Measurements from ENCODE around the gene CYP1A2. TPM values are rescaled to one million over a fixed set of nuclear protein-coding genes. Genes with fewer than 3 reads are reported as not detected.

Gene CYP1A2
- total RNA-seq, 1 experiment from 2014 or later, result not detected

DNA sequence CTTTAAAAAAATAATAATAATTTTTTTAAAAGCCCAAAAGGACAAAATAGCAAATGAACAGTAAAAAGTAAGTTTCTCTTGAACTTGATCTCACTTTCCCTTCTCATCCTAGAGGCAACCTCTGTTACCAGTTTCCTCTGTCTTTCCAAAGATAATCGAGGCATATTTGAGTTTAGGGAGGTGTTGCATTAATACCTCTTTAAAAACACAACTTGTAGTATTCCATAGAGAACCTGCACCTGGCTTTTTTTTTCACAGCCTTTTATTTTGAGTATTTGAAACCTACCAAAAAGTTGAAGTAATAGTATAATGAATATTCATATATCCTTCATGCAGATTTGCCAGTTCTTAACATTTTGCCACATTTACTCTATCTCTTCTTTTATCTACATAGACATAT, 42.4 kb downstream of the CYP1A2 start:
- TF ChIP-seq, protein P1, sequence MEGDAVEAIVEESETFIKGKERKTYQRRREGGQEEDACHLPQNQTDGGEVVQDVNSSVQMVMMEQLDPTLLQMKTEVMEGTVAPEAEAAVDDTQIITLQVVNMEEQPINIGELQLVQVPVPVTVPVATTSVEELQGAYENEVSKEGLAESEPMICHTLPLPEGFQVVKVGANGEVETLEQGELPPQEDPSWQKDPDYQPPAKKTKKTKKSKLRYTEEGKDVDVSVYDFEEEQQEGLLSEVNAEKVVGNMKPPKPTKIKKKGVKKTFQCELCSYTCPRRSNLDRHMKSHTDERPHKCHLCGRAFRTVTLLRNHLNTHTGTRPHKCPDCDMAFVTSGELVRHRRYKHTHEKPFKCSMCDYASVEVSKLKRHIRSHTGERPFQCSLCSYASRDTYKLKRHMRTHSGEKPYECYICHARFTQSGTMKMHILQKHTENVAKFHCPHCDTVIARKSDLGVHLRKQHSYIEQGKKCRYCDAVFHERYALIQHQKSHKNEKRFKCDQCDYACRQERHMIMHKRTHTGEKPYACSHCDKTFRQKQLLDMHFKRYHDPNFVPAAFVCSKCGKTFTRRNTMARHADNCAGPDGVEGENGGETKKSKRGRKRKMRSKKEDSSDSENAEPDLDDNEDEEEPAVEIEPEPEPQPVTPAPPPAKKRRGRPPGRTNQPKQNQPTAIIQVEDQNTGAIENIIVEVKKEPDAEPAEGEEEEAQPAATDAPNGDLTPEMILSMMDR (IDR thresholded peaks at IDR 0.05; ENCODE audit: unreplicated experiment), result no peak
- peak overlapping the region; percentile 28 for H3K27ac Mint-ChIP-seq (ENCODE audit: low read depth, unreplicated experiment)
- intact Hi-C loops (cut with micrococcal nuclease), result no loop called here
- BruUV-seq (replicated peaks), result no TSS peak
- no peaks in the 10 kb centered on the region for H3K9me3 Mint-ChIP-seq (ENCODE audit: unreplicated experiment)
- H3K4me3 Mint-ChIP-seq (ENCODE audit: unreplicated experiment), result no peak overlapping the region
- no peaks in the 10 kb centered on the region for H3K27me3 Mint-ChIP-seq (ENCODE audit: insufficient read depth, unreplicated experiment)
- POLR2A ChIA-PET, result interaction anchor here (0.9 kb wide), 2 partner anchors 9 kb away, joined by 3 read pairs; no protein-coding TSS in a partner anchor
- peaks cover 45% of the 10 kb centered on the region for H3K4me1 Mint-ChIP-seq (ENCODE audit: insufficient read depth, unreplicated experiment)
- CTCF ChIA-PET, result interaction anchor here (1.4 to 6.4 kb wide), 3 partner anchors 9 to 20 kb away, joined by 4 to 57 read pairs (median 7); no protein-coding TSS in a partner anchor
- peaks cover 3% of the 10 kb centered on the region for H3K36me3 Mint-ChIP-seq (ENCODE audit: insufficient read depth, unreplicated experiment)
- no peak for DNase-seq (ENCODE audit: unreplicated experiment)

DNA sequence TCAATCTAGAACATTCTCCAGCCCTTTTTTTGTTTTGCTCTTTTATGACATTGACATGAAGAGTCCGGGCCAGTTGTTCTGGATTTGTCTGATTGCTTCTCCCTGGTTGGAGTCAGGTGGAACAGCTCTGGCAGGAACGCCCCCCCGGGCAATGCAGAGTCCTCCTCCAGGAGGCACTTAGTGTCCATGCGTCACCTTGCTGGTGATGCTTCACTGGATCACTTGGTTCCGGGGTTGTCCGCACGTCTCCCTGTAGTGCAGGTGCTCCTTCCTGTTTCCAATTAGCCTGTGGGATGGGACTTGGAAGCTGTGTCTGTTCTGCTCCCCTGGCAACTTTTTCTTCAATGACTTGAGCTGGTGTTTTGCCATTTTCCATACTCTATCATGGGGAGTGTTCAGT, 43.0 kb downstream of the CYP1A2 start:
- Mint-ChIP-seq H3K27me3 (ENCODE audit: insufficient read depth, unreplicated experiment) (no peaks in the 10 kb centered on the region), H3K36me3 (ENCODE audit: insufficient read depth, unreplicated experiment) (peaks cover 7% of the 10 kb centered on the region), H3K4me3 (ENCODE audit: unreplicated experiment) (no peak overlapping the region), H3K27ac (ENCODE audit: low read depth, unreplicated experiment) (peak overlapping the region; percentile 16), H3K4me1 (ENCODE audit: insufficient read depth, unreplicated experiment) (peaks cover 49% of the 10 kb centered on the region), H3K9me3 (ENCODE audit: unreplicated experiment) (no peaks in the 10 kb centered on the region)
- DNase-seq (ENCODE audit: unreplicated experiment), result no peak
- TF ChIP-seq, protein P1 (IDR thresholded peaks at IDR 0.05; ENCODE audit: unreplicated experiment), result no peak
- no TSS peak for BruUV-seq (replicated peaks)
- POLR2A ChIA-PET, result interaction anchor here (0.9 to 1.5 kb wide), 3 partner anchors 8 to 16 kb away, joined by 3 to 5 read pairs (median 4); no protein-coding TSS in a partner anchor
- CTCF ChIA-PET, result interaction anchor here (0.7 to 6.4 kb wide), 6 partner anchors 8 to 179 kb away, joined by 3 to 57 read pairs (median 6); no protein-coding TSS in a partner anchor
- intact Hi-C loops (cut with micrococcal nuclease), result no loop called here

DNA sequence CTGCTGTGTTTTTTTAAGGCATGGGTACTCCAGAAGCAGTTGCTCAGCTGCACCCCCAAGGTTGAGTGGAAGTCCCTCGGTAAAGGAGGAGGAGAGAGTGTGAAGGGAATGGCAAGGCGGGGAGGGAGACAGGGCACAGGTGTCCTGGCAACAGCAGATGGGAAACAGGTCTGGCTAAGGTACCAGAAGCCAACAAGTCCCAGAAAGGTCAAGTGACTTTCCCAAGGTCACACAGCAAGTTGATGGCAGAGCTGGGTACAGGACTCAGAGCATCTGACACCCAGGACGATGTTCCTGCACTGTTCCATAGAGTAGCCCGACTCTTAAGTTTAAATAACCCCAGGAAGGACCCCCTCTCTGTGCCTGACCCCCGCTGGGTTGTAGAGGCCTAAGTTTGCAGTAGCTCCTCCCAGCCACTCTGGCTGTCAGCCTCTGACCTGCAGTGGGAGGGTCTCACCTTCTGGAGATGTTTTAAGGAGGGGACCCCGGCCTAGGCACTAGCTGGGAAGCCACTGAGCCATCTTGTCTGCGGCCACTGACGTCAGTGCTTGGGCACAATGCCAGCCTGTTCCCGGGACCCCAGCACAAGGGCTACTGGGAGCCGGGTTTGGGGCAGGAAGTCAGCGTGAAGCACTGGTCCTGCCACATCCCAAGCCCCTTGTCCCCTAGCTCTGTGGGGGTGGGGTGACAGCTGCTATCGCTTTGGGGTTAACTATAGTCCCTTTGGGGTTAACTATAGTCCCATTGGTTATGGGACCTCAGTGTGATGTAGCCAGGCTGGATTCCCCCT, 43.8 kb downstream of the CYP1A2 start:
- CTCF ChIA-PET, result interaction anchor here (0.7 to 6.4 kb wide), 9 partner anchors 7 to 179 kb away, joined by 3 to 57 read pairs (median 4); no protein-coding TSS in a partner anchor
- Mint-ChIP-seq H3K4me3 (ENCODE audit: unreplicated experiment) (no peak overlapping the region), H3K27ac (ENCODE audit: low read depth, unreplicated experiment) (peak overlapping the region; percentile 16), H3K4me1 (ENCODE audit: insufficient read depth, unreplicated experiment) (peaks cover 49% of the 10 kb centered on the region), H3K9me3 (ENCODE audit: unreplicated experiment) (no peaks in the 10 kb centered on the region), H3K27me3 (ENCODE audit: insufficient read depth, unreplicated experiment) (no peaks in the 10 kb centered on the region), H3K36me3 (ENCODE audit: insufficient read depth, unreplicated experiment) (peaks cover 7% of the 10 kb centered on the region)
- no TSS peak for BruUV-seq (replicated peaks)
- POLR2A ChIA-PET, result interaction anchor here (0.7 to 1.5 kb wide), 4 partner anchors 7 to 182 kb away, joined by 3 to 5 read pairs (median 4); no protein-coding TSS in a partner anchor
- TF ChIP-seq, protein P1 (IDR thresholded peaks at IDR 0.05; ENCODE audit: unreplicated experiment), result no peak
- intact Hi-C loops (cut with micrococcal nuclease), result no loop called here
- no peak for DNase-seq (ENCODE audit: unreplicated experiment)
